NCI-H2081 (cell line): ENCODE results near the gene CPT1A.

Experiments
- DNase-seq, 2 experiments: peaks; one replicate each; lab custom pipeline; 2025; lab: John Stamatoyannopoulos, UW

Gene CPT1A

DNA sequence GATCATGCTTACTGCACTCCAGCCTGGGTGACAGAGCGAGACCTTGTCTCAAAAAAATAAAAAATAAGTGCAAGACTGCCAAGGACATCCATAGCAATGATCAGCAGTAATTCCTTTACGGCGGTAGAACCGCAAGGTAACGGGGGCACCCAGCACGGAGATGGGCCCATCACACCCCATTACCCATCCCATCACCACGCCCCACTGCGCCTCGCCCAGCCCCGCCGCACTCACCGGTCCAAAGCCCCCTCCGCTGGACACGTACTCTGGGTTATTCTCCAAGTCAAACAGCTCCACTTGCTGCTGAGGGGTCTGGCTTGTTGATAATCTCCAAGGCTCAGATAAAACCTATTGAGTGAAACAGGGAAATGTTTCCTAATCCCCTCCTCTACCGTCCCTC lies 81.7 kb downstream of the CPT1A start:
- DNase-seq: no peak

- no peak for DNase-seq
Measured at GRCh38 chr11:68757711-68758110, 84.0 kb downstream of the CPT1A start.

DNA sequence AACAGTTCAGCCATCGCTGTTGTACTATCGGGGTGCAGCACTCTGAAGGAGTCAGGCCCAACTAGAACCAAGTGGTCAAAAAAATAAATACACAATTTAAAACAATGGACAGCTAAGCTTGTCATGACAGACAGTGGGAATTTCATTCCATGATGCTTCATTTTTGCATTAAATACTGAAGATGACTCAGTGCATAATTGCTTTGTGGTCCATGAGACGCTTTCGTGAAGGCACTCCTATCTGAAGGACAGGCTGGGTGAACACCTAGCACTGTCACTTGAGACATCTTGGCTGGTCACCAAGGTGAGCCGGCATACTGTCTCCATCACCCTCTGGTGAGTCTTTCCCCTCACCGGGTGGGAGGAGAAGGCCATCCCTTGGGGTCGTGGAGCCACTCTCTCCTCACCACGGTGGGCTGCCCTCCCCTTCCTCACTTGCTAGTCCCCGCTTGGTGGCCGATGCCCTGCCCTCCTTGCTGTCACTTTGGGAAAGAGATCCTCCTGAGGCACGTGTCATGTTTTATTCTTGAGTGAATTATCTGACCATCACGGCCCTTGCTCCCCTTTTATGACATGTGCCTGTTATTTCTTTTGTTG lies 85.4 kb downstream of the CPT1A start:
- DNase-seq: no peak

DNA sequence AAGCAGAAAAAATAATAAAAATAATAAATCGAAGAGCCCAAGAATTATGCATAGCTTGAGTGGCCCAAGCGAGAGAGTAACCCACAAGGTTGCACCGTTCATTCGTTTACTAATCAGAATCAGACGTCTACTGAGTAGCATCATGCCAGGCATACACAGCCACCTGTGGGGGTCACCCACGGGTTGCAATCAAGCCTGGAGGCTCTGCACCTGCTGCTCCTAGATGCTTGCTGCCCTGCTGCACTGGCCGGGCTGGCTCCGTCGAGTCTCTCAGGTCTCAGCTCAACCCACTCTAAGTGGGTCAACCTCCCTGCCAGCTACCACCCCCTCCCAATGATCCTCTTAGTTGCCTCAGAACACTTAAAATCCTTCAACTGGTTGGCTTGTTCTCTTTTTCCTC lies 88.4 kb downstream of the CPT1A start:
- DNase-seq: no peak

- DNase-seq: peak; percentile 48 to 82
Measured at GRCh38 chr11:68751331-68751856, 90.3 kb downstream of the CPT1A start, which contains the start of gene TESMIN. Gene TESMIN (minus strand): TSS chr11:68751520. CDS start chr11:68750660, 860 bp downstream.

- DNase-seq: no peak
Measured at GRCh38 chr11:68751004-68751325, 90.8 kb downstream of the CPT1A start.

GRCh38 chr11:68750195-68751003 lies 91.3 kb downstream of the CPT1A start:
- DNase-seq: no peak

DNA sequence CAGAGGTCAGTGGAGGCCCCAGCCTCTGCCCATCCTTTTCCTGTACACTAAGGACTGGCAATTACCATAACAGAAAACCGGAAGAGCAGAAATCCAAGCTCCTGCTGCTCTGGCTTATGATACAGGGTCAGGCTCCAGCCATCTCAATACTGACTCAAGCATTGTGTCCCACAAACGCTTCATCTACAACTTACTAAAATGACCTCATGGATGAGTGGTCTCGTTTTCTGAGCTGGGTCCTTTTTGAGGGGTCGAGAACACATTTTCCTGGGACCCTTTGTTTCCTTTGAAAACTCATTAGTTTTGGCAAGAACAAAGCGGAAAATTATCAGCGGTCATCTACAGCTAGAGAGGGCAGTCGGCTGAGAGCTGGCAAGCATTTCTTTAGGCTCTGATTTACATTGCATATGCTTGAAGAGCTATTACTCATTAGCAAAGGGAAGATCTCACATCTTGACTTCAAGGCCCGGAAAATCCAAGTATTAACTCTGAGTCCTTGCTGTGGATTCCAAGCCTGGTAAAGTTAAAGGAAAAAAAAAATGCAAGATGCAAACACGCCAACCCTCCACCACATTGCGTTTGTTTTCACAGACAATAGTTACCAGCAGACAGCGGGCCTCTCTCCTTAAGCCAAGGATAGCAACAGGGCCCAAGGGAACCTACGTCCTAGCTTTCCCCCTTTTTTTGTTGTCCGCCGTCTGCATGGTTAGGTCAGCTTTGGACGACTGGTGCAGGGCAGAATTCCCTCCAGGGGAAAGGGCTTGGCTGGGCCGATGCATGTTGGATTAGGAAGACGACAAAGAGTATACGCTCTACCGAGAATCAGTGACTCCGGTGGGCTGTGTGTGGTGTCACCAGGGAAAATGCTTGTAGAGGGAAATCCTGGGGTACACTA lies 92.2 kb downstream of the CPT1A start:
- no peak for DNase-seq

- DNase-seq: no peak
Measured at GRCh38 chr11:68748061-68748460, 93.7 kb downstream of the CPT1A start.

- DNase-seq: no peak
Measured at GRCh38 chr11:68743539-68743938, 98.2 kb downstream of the CPT1A start.

- no peak for DNase-seq
Measured at GRCh38 chr11:68741463-68741862, 100.3 kb downstream of the CPT1A start.

DNA sequence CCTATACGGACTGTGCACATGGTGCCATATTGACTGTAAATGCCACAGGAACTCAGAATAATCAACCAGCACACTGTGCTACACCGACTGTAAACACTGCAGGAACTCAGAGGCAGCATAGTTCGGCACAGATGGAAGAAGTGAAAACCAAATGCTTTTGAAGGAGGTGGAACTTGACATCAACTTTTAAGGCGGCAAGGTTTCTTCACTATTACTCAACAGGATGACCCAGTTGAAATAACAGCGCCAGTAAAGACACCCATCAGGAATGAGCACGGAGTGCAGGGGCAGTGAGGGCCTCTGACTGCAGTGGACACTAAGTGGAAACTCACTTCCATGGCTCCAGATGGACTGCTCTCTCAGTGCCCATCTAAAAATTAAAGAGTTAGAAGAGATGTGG lies 106.1 kb downstream of the CPT1A start:
- no peak for DNase-seq

DNA sequence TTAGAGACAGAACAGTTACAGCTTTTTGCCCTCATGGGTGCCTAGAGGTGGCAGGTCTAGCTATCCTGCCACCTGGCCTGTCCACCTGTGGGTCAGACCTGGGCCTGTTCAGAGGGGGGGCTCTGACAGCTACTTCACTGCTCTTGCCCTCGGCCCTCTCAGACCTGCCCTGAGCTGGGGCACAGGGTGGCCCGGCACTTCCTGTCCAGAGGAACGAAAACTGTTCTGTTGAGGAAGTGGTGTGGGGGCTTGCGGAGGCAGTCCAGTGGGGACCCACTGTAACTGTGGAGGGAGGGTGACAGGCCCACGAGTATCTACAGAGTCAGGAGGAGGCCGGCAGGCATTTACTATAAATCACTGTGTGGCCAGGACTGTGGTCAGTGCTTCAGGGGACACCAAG lies 106.6 kb downstream of the CPT1A start:
- DNase-seq: no peak

DNA sequence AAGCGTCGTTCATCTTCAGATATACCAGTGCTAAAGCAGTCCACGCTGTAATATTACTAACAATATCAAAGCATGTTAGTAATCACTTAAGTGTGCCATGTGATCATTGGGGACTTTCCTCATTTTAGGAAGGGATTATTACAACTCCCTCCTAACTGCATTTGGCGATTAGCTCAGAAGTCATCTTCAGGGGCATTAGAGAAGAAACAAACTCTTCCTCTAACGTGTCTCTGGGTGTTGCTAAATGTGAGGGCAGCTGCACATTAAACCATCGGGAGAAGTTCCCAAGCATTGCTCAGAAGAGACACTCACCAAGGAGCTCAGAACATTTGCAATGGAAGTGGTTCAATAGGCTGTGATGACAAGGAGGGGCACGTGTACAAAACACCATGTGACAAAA lies 107.6 kb downstream of the CPT1A start:
- no peak for DNase-seq

- no peak for DNase-seq
Measured at GRCh38 chr11:68727783-68728182, 113.9 kb downstream of the CPT1A start.

GRCh38 chr11:68724293-68724692 lies 117.4 kb downstream of the CPT1A start:
- no peak for DNase-seq

GRCh38 chr11:68722143-68722542 lies 119.6 kb downstream of the CPT1A start:
- no peak for DNase-seq

DNA sequence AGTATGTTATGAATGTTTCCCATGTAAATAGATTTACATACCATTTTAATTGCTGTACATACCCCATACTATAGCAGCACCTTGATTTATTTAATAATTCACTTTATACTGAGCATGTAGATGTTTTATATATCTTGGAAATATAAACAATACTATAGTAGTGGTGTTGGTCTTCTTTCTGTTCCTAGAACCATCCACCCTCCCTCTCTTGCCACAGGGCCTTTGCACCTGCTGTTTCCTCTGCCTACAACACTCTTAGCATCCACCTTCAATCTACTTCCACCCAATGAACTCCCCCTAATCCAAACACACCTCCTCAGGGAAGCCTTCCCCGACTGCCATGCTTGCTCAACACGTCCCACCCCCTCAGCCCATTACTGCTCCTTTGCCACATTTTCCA lies 120.6 kb downstream of the CPT1A start:
- DNase-seq: no peak

GRCh38 chr11:68715456-68716122 lies 126.1 kb downstream of the CPT1A start:
- DNase-seq: no peak

GRCh38 chr11:68714060-68714856 lies 127.5 kb downstream of the CPT1A start:
- no peak for DNase-seq

GRCh38 chr11:68711114-68711513 lies 130.6 kb downstream of the CPT1A start:
- no peak for DNase-seq
